ENCODE results near the gene PCDH9. TPM values are rescaled to one million over a fixed set of nuclear protein-coding genes. Genes with fewer than 3 reads are reported as not detected.

The PCDH9 gene
- polyA plus RNA-seq, 3 donors from 2014 or later = 0.56 to 0.77 TPM; not detected in 1

- DNase-seq = no peak
- Mint-ChIP-seq H3K4me1 (no peaks in the 10 kb centered on the region), H3K27me3 (ENCODE audit: low read depth in 3 of 3) (peaks cover 0 to 2% (median 0%) of the 10 kb centered on the region in 3 donors), H3K36me3 (no peaks in the 10 kb centered on the region), H3K27ac (no peak overlapping the region), H3K9me3 (peaks cover 2 to 35% (median 13%) of the 10 kb centered on the region in 6 donors), H3K4me3 (no peak overlapping the region)
Measured at GRCh38 chr13:66875264-66875663, 354.9 kb downstream of the PCDH9 start.

- peaks cover 0 to 3% (median 0%) of the 10 kb centered on the region in 3 donors for H3K27me3 Mint-ChIP-seq (ENCODE audit: low read depth in 3 of 3)
- peaks cover 0 to 4% (median 0%) of the 10 kb centered on the region in 3 donors for H3K36me3 Mint-ChIP-seq
- DNase-seq = no peak
- H3K4me3 Mint-ChIP-seq = no peak overlapping the region
- peaks cover 2 to 34% (median 8%) of the 10 kb centered on the region in 6 donors for H3K9me3 Mint-ChIP-seq
- no peak overlapping the region for H3K27ac Mint-ChIP-seq
- no peaks in the 10 kb centered on the region for H3K4me1 Mint-ChIP-seq
Measured at GRCh38 chr13:66864627-66865026, 365.5 kb downstream of the PCDH9 start.

- peaks cover 0 to 41% (median 7%) of the 10 kb centered on the region in 6 donors for H3K9me3 Mint-ChIP-seq
- H3K4me3 Mint-ChIP-seq = no peak overlapping the region
- H3K27me3 Mint-ChIP-seq (ENCODE audit: low read depth in 3 of 3) = peaks cover 0 to 3% (median 0%) of the 10 kb centered on the region in 3 donors
- H3K4me1 Mint-ChIP-seq = no peaks in the 10 kb centered on the region
- peaks cover 0 to 3% (median 0%) of the 10 kb centered on the region in 3 donors for H3K36me3 Mint-ChIP-seq
- DNase-seq = no peak
- no peak overlapping the region for H3K27ac Mint-ChIP-seq
Measured at GRCh38 chr13:66860878-66861417, 369.2 kb downstream of the PCDH9 start.

GRCh38 chr13:66859934-66860877, 369.9 kb downstream of the PCDH9 start:
- Mint-ChIP-seq H3K27me3 (ENCODE audit: low read depth in 3 of 3) (no peaks in the 10 kb centered on the region), H3K36me3 (no peaks in the 10 kb centered on the region), H3K9me3 (peaks cover 0 to 39% (median 4%) of the 10 kb centered on the region in 6 donors), H3K4me1 (no peaks in the 10 kb centered on the region), H3K4me3 (no peak overlapping the region), H3K27ac (no peak overlapping the region)
- DNase-seq = no peak

GRCh38 chr13:66859078-66859477, 371.1 kb downstream of the PCDH9 start:
- no peaks in the 10 kb centered on the region for H3K27me3 Mint-ChIP-seq (ENCODE audit: low read depth in 3 of 3)
- H3K27ac Mint-ChIP-seq = no peak overlapping the region
- peaks cover 0 to 41% (median 2%) of the 10 kb centered on the region in 6 donors for H3K9me3 Mint-ChIP-seq
- H3K4me1 Mint-ChIP-seq = no peaks in the 10 kb centered on the region
- H3K4me3 Mint-ChIP-seq = no peak overlapping the region
- H3K36me3 Mint-ChIP-seq = no peaks in the 10 kb centered on the region
- DNase-seq = no peak

- Mint-ChIP-seq H3K9me3 (peaks cover 0 to 33% (median 2%) of the 10 kb centered on the region in 6 donors), H3K4me1 (no peaks in the 10 kb centered on the region), H3K27ac (no peak overlapping the region), H3K4me3 (no peak overlapping the region), H3K36me3 (no peaks in the 10 kb centered on the region), H3K27me3 (ENCODE audit: low read depth in 3 of 3) (no peaks in the 10 kb centered on the region)
- DNase-seq = no peak
Measured at GRCh38 chr13:66858163-66858562, 372.0 kb downstream of the PCDH9 start.

GRCh38 chr13:66855131-66855530, 375.0 kb downstream of the PCDH9 start:
- Mint-ChIP-seq H3K36me3 (no peaks in the 10 kb centered on the region), H3K27me3 (ENCODE audit: low read depth in 3 of 3) (no peaks in the 10 kb centered on the region), H3K4me1 (no peaks in the 10 kb centered on the region), H3K4me3 (no peak overlapping the region), H3K9me3 (peaks cover 0 to 23% (median 3%) of the 10 kb centered on the region in 6 donors), H3K27ac (no peak overlapping the region)
- no peak for DNase-seq

GRCh38 chr13:66853564-66853963, 376.6 kb downstream of the PCDH9 start:
- Mint-ChIP-seq H3K9me3 (peaks cover 0 to 29% (median 4%) of the 10 kb centered on the region in 6 donors), H3K4me3 (no peak overlapping the region), H3K27me3 (ENCODE audit: low read depth in 3 of 3) (no peaks in the 10 kb centered on the region), H3K36me3 (no peaks in the 10 kb centered on the region), H3K27ac (no peak overlapping the region), H3K4me1 (no peaks in the 10 kb centered on the region)
- no peak for DNase-seq

- Mint-ChIP-seq H3K36me3 (no peaks in the 10 kb centered on the region), H3K4me3 (no peak overlapping the region)
Measured at GRCh38 chr13:66849706-66850105, 380.4 kb downstream of the PCDH9 start.

GRCh38 chr13:66847541-66847940, 382.6 kb downstream of the PCDH9 start:
- Mint-ChIP-seq H3K4me1 (no peaks in the 10 kb centered on the region), H3K27me3 (ENCODE audit: low read depth in 3 of 3) (no peaks in the 10 kb centered on the region), H3K9me3 (peaks cover 0 to 28% (median 6%) of the 10 kb centered on the region in 6 donors), H3K36me3 (no peaks in the 10 kb centered on the region), H3K4me3 (no peak overlapping the region), H3K27ac (no peak overlapping the region)
- DNase-seq = no peak

More at GRCh38 chr13:66849706-66850105, 380.4 kb downstream of the PCDH9 start:
- H3K27ac Mint-ChIP-seq = no peak overlapping the region
- H3K27me3 Mint-ChIP-seq (ENCODE audit: low read depth in 3 of 3) = no peaks in the 10 kb centered on the region
- peaks cover 0 to 17% (median 5%) of the 10 kb centered on the region in 6 donors for H3K9me3 Mint-ChIP-seq
- no peaks in the 10 kb centered on the region for H3K4me1 Mint-ChIP-seq
- DNase-seq = no peak

- Mint-ChIP-seq H3K27me3 (ENCODE audit: low read depth in 3 of 3) (no peaks in the 10 kb centered on the region), H3K9me3 (peaks cover 0 to 27% (median 8%) of the 10 kb centered on the region in 6 donors), H3K4me3 (no peak overlapping the region), H3K27ac (no peak overlapping the region), H3K4me1 (no peaks in the 10 kb centered on the region), H3K36me3 (no peaks in the 10 kb centered on the region)
- no peak for DNase-seq
Measured at GRCh38 chr13:66845393-66845792, 384.7 kb downstream of the PCDH9 start.

- no peaks in the 10 kb centered on the region for H3K36me3 Mint-ChIP-seq
- H3K4me1 Mint-ChIP-seq = no peaks in the 10 kb centered on the region
- H3K27me3 Mint-ChIP-seq (ENCODE audit: low read depth in 3 of 3) = no peaks in the 10 kb centered on the region
- peaks cover 0 to 29% (median 8%) of the 10 kb centered on the region in 6 donors for H3K9me3 Mint-ChIP-seq
- no peak overlapping the region for H3K4me3 Mint-ChIP-seq
- no peak for DNase-seq
- no peak overlapping the region for H3K27ac Mint-ChIP-seq
Measured at GRCh38 chr13:66844933-66845332, 385.2 kb downstream of the PCDH9 start.

GRCh38 chr13:66842766-66843165, 387.4 kb downstream of the PCDH9 start:
- DNase-seq = no peak
- no peaks in the 10 kb centered on the region for H3K4me1 Mint-ChIP-seq
- no peak overlapping the region for H3K27ac Mint-ChIP-seq
- no peak overlapping the region for H3K4me3 Mint-ChIP-seq
- H3K9me3 Mint-ChIP-seq = peaks cover 1 to 27% (median 7%) of the 10 kb centered on the region in 6 donors
- no peaks in the 10 kb centered on the region for H3K36me3 Mint-ChIP-seq
- no peaks in the 10 kb centered on the region for H3K27me3 Mint-ChIP-seq (ENCODE audit: low read depth in 3 of 3)

GRCh38 chr13:66840621-66841020, 389.5 kb downstream of the PCDH9 start:
- H3K27ac Mint-ChIP-seq = no peak overlapping the region
- H3K9me3 Mint-ChIP-seq = peaks cover 1 to 42% (median 11%) of the 10 kb centered on the region in 6 donors
- DNase-seq = no peak
- no peaks in the 10 kb centered on the region for H3K27me3 Mint-ChIP-seq (ENCODE audit: low read depth in 3 of 3)
- H3K36me3 Mint-ChIP-seq = no peaks in the 10 kb centered on the region
- no peaks in the 10 kb centered on the region for H3K4me1 Mint-ChIP-seq
- no peak overlapping the region for H3K4me3 Mint-ChIP-seq
